Natural killer cell (primary cell): ENCODE results near the gene FSTL4. TPM values are rescaled to one million over a fixed set of nuclear protein-coding genes. Genes with fewer than 3 reads are reported as not detected.

ENCODE experiments used
- ATAC-seq, 3 donors: fragments of 150-1000 bp in 2 of 3; fragments of 200-7000 bp in 1 of 3; cut with Tn5 transposase; 1 replicate in 1 of 3; 2 replicates in 2 of 3; pipeline ENCODE4 v1.10.0; 2021; ENCODE audit warnings: mild to moderate bottlenecking in 2 of 3, moderate library complexity in 2 of 3
- DNase-seq, 2 donors: peaks; one replicate each; pipeline versions ENCODE4 v3.0.0 to v3.0.0-alpha.2; 2013 to 2021; ENCODE audit warnings: mixed read lengths in 1 of 2
- H3K27ac ChIP-seq: one replicate; pipeline ENCODE4 v1.5.1; 2013; ENCODE audit warnings: mild to moderate bottlenecking, low read length
- H3K27me3 ChIP-seq: one replicate; pipeline ENCODE4 v1.6.1; 2013; ENCODE audit warnings: low read length; ENCODE audit not compliant: control insufficient read depth, insufficient read depth
- H3K36me3 ChIP-seq: one replicate; pipeline ENCODE4 v1.6.1; 2013; ENCODE audit warnings: low read length; ENCODE audit not compliant: control insufficient read depth, insufficient read depth
- H3K4me1 ChIP-seq: one replicate; pipeline ENCODE4 v1.6.1; 2013; ENCODE audit warnings: low read length; ENCODE audit not compliant: control insufficient read depth, insufficient read depth
- H3K4me3 ChIP-seq: one replicate; pipeline ENCODE4 v1.5.1; 2013; ENCODE audit warnings: low read length
- H3K9me3 ChIP-seq: one replicate; pipeline ENCODE4 v1.6.1; 2013; ENCODE audit warnings: low read length; ENCODE audit not compliant: control insufficient read depth, insufficient read depth
- H3K27ac Mint-ChIP-seq, 2 donors: one replicate each; pipeline ENCODE4 v1.8.0; 2022; ENCODE audit warnings: mild to moderate bottlenecking in 2 of 2, mixed read lengths in 2 of 2, moderate library complexity in 1 of 2
- H3K27me3 Mint-ChIP-seq, 2 donors: one replicate each; pipeline ENCODE4 v1.8.0; 2022; ENCODE audit warnings: low read depth in 2 of 2, mixed read lengths in 2 of 2
- H3K36me3 Mint-ChIP-seq: one replicate; pipeline ENCODE4 v1.8.0; 2022; ENCODE audit warnings: mixed read lengths
- H3K4me1 Mint-ChIP-seq, 2 donors: one replicate each; pipeline ENCODE4 v1.8.0; 2022; ENCODE audit warnings: mixed read lengths in 2 of 2
- H3K4me3 Mint-ChIP-seq: one replicate; pipeline ENCODE4 v1.8.0; 2022; ENCODE audit warnings: mild to moderate bottlenecking, moderate library complexity, mixed read lengths
- H3K9me3 Mint-ChIP-seq, 2 donors: one replicate each; pipeline ENCODE4 v1.8.0; 2022; ENCODE audit warnings: mixed read lengths in 2 of 2
- CTCF ChIP-seq: fragments of 200-600 bp; IDR thresholded peaks from one replicate; pipeline ENCODE4 v1.8.0; 2022; ENCODE audit warnings: antibody characterized with exemption
- WGBS: methylation state at CpG from one replicate; pipeline ENCODE4 v1.1.7; 2013; ENCODE audit warnings: missing lambda C conversion rate; ENCODE audit not compliant: insufficient coverage; 5-methylcytosine and 5-hydroxymethylcytosine counted together
- intact Hi-C: fragments of 100-400 bp; cut with micrococcal nuclease; formaldehyde crosslinking; loops from one replicate; pipeline ENCODE4 v1.14.2; 2022
- total RNA-seq, 4 donors: library from RNA; stranded (reverse); fragments of 120-200 nt in 1 of 4; gene quantifications; one replicate each; pipeline versions ENCODE4 v1.2.3 to v1.2.4, GENCODE V29; 2013 to 2022

Gene FSTL4
- total RNA-seq, 3 donors from 2014 or later (not counting 1 experiment from before 2014, with no cell fraction given), result 0.11 to 0.75 (median 0.55) TPM

- H3K9me3 Mint-ChIP-seq, result no peaks in the 10 kb centered on the region
- no peaks in the 10 kb centered on the region for H3K27me3 Mint-ChIP-seq
- intact Hi-C loops, result no loop called here
- Histone ChIP-seq H3K4me3 (no peak overlapping the region), H3K36me3 (no peaks in the 10 kb centered on the region), H3K27me3 (no peaks in the 10 kb centered on the region), H3K27ac (no peak overlapping the region), H3K9me3 (no peaks in the 10 kb centered on the region), H3K4me1 (no peaks in the 10 kb centered on the region)
- ATAC-seq (no peak), DNase-seq (no peak)
- no peaks in the 10 kb centered on the region for H3K36me3 Mint-ChIP-seq
- no peak for TF ChIP-seq CTCF
- H3K4me3 Mint-ChIP-seq, result no peak overlapping the region
- H3K27ac Mint-ChIP-seq, result no peak overlapping the region
- 93% methylated on average over 4 of the region's 4 CpGs for WGBS
- H3K4me1 Mint-ChIP-seq, result no peaks in the 10 kb centered on the region
Observed at GRCh38 chr5:133291524-133291923, 320.8 kb downstream of the FSTL4 start.

- no peaks in the 10 kb centered on the region for H3K9me3 Mint-ChIP-seq
- H3K27me3 ChIP-seq, result no peaks in the 10 kb centered on the region
- no peaks in the 10 kb centered on the region for H3K36me3 ChIP-seq
- intact Hi-C loops, result no loop called here
- H3K9me3 ChIP-seq, result no peaks in the 10 kb centered on the region
- no peaks in the 10 kb centered on the region for H3K36me3 Mint-ChIP-seq
- no peak overlapping the region for H3K4me3 ChIP-seq
- no peak overlapping the region for H3K4me3 Mint-ChIP-seq
- DNase-seq (no peak), ATAC-seq (no peak)
- no peaks in the 10 kb centered on the region for H3K4me1 Mint-ChIP-seq
- TF ChIP-seq CTCF, result no peak
- WGBS, result 94% methylated on average over 17 of the region's 17 CpGs
- H3K4me1 ChIP-seq, result no peaks in the 10 kb centered on the region
- H3K27ac Mint-ChIP-seq, result no peak overlapping the region
- no peak overlapping the region for H3K27ac ChIP-seq
- H3K27me3 Mint-ChIP-seq, result no peaks in the 10 kb centered on the region
Observed at GRCh38 chr5:133290669-133291240, 321.6 kb downstream of the FSTL4 start.

- no peak for TF ChIP-seq CTCF
- WGBS, result 87% methylated on average over 9 of the region's 9 CpGs
- no peak overlapping the region for H3K27ac Mint-ChIP-seq
- H3K36me3 Mint-ChIP-seq, result no peaks in the 10 kb centered on the region
- no peaks in the 10 kb centered on the region for H3K4me1 Mint-ChIP-seq
- intact Hi-C loops, result no loop called here
- H3K4me3 ChIP-seq, result no peak overlapping the region
- H3K27me3 Mint-ChIP-seq, result no peaks in the 10 kb centered on the region
- H3K27me3 ChIP-seq, result no peaks in the 10 kb centered on the region
- H3K9me3 ChIP-seq, result no peaks in the 10 kb centered on the region
- DNase-seq (no peak), ATAC-seq (no peak)
- no peaks in the 10 kb centered on the region for H3K36me3 ChIP-seq
- no peak overlapping the region for H3K27ac ChIP-seq
- H3K9me3 Mint-ChIP-seq, result no peaks in the 10 kb centered on the region
- H3K4me1 ChIP-seq, result no peaks in the 10 kb centered on the region
- no peak overlapping the region for H3K4me3 Mint-ChIP-seq
Observed at GRCh38 chr5:133289686-133290367, 322.5 kb downstream of the FSTL4 start.

- H3K36me3 ChIP-seq, result no peaks in the 10 kb centered on the region
- H3K27me3 ChIP-seq, result no peaks in the 10 kb centered on the region
- H3K4me3 ChIP-seq, result no peak overlapping the region
- ATAC-seq (no peak), DNase-seq (peak in 1 of 2 donors; percentile 65)
- H3K27me3 Mint-ChIP-seq, result no peaks in the 10 kb centered on the region
- intact Hi-C loops, result no loop called here
- no peak for TF ChIP-seq CTCF
- WGBS, result 78% methylated on average over 3 of the region's 3 CpGs
- no peak overlapping the region for H3K27ac Mint-ChIP-seq
- H3K9me3 ChIP-seq, result no peaks in the 10 kb centered on the region
- no peaks in the 10 kb centered on the region for H3K4me1 Mint-ChIP-seq
- H3K4me1 ChIP-seq, result no peaks in the 10 kb centered on the region
- H3K9me3 Mint-ChIP-seq, result no peaks in the 10 kb centered on the region
- no peak overlapping the region for H3K4me3 Mint-ChIP-seq
- no peak overlapping the region for H3K27ac ChIP-seq
- no peaks in the 10 kb centered on the region for H3K36me3 Mint-ChIP-seq
Observed at GRCh38 chr5:133287500-133287899, 324.8 kb downstream of the FSTL4 start.
